CD14-positive monocyte (primary cell): ENCODE data around the gene AQP12B. TPM values are rescaled to one million over a fixed set of nuclear protein-coding genes. Genes with fewer than 3 reads are reported as not detected.
"Not testable (repeated sequence)": the region's sequence is repeated elsewhere in the genome, so short reads cannot be mapped to it uniquely, and the experiment has no call there.

ENCODE experiments used
- DNase-seq, 3 donors: peaks; one replicate each; pipeline ENCODE4 v3.0.0-alpha.2; 2011 to 2022
- H2AFZ ChIP-seq: 2 replicates; pipeline ENCODE4 v1.6.0; 2012; ENCODE audit warnings: mild to moderate bottlenecking, low read depth, low read length, inconsistent platforms; ENCODE audit not compliant: insufficient read depth, poor library complexity, severe bottlenecking
- H3K27ac ChIP-seq, 2 donors: 1 replicate in 1 of 2; 2 replicates in 1 of 2; pipeline ENCODE4 v1.5.1; 2012 to 2013; ENCODE audit warnings: low read length in 2 of 2, control low read depth in 1 of 2, inconsistent platforms in 1 of 2, low read depth in 1 of 2, mild to moderate bottlenecking in 1 of 2
- H3K27me3 ChIP-seq, 2 donors: one replicate each; pipeline versions ENCODE4 v1.6.0 to v1.6.1; 2011 to 2013; ENCODE audit warnings: low read length in 2 of 2; ENCODE audit not compliant: control insufficient read depth in 2 of 2, insufficient read depth in 2 of 2
- H3K36me3 ChIP-seq, 2 donors: replicated peaks in 1 of 2; 1 replicate in 1 of 2; 2 replicates in 1 of 2; pipeline versions ENCODE4 v1.5.1 to v1.6.1; 2012 to 2013; ENCODE audit warnings: low read length in 2 of 2, control low read depth in 1 of 2, inconsistent platforms in 1 of 2, mild to moderate bottlenecking in 1 of 2; ENCODE audit not compliant: insufficient read depth in 2 of 2, control insufficient read depth in 1 of 2
- H3K4me1 ChIP-seq, 2 donors: 1 replicate in 1 of 2; 2 replicates in 1 of 2; pipeline versions ENCODE4 v1.5.1 to v1.6.1; 2012 to 2013; ENCODE audit warnings: low read length in 2 of 2, control low read depth in 1 of 2, inconsistent platforms in 1 of 2, mild to moderate bottlenecking in 1 of 2, moderate library complexity in 1 of 2; ENCODE audit not compliant: insufficient read depth in 2 of 2, control insufficient read depth in 1 of 2
- H3K4me2 ChIP-seq: replicated peaks from 2 replicates; pipeline ENCODE3; 2012; ENCODE audit warnings: low read length, moderate library complexity, mild to moderate bottlenecking; ENCODE audit not compliant: poor library complexity, severe bottlenecking; ENCODE audit errors: extremely low read depth
- H3K4me3 ChIP-seq, 3 experiments: fragments of 200-600 bp in 1 of 3; sonication (generic) in 1 of 3; replicated peaks in 1 of 3; 1 replicate in 2 of 3; 2 replicates in 1 of 3; pipeline ENCODE4 v1.5.1; 2011 to 2013; ENCODE audit warnings: low read length in 3 of 3, mild to moderate bottlenecking in 3 of 3, control low read depth in 2 of 3, low read depth in 2 of 3, inconsistent platforms in 1 of 3, moderate library complexity in 1 of 3
- H3K79me2 ChIP-seq: 2 replicates; pipeline ENCODE4 v1.6.0; 2012; ENCODE audit warnings: mild to moderate bottlenecking, control low read depth, inconsistent platforms, low read length, moderate library complexity; ENCODE audit not compliant: insufficient read depth
- H3K9ac ChIP-seq: 2 replicates; pipeline ENCODE4 v1.6.0; 2017; ENCODE audit warnings: low read length, mild to moderate bottlenecking; ENCODE audit not compliant: insufficient read depth, poor library complexity, severe bottlenecking
- H3K9me3 ChIP-seq, 2 donors: replicated peaks in 1 of 2; 1 replicate in 1 of 2; 2 replicates in 1 of 2; pipeline versions ENCODE4 v1.5.1 to v1.6.1; 2012 to 2013; ENCODE audit warnings: low read length in 2 of 2, control low read depth in 1 of 2; ENCODE audit not compliant: control insufficient read depth in 1 of 2, insufficient read depth in 1 of 2
- H4K20me1 ChIP-seq: 2 replicates; pipeline ENCODE4 v1.6.0; 2012; ENCODE audit warnings: mild to moderate bottlenecking, low read length, control low read depth, moderate library complexity; ENCODE audit not compliant: insufficient read depth
- H3K27ac Mint-ChIP-seq, 7 donors: one replicate each; pipeline ENCODE4 v1.8.0; 2020; ENCODE audit warnings: mild to moderate bottlenecking in 7 of 7, mixed read lengths in 7 of 7, moderate library complexity in 6 of 7, inconsistent platforms in 2 of 7
- H3K27me3 Mint-ChIP-seq, 3 donors: one replicate each; pipeline ENCODE4 v1.8.0; 2021 to 2022; ENCODE audit warnings: low read depth in 3 of 3, mild to moderate bottlenecking in 3 of 3, mixed read lengths in 3 of 3, moderate library complexity in 3 of 3, inconsistent platforms in 1 of 3
- H3K36me3 Mint-ChIP-seq, 2 donors: one replicate each; pipeline ENCODE4 v1.8.0; 2020; ENCODE audit warnings: mixed read lengths in 2 of 2, inconsistent platforms in 1 of 2, mild to moderate bottlenecking in 1 of 2
- H3K4me1 Mint-ChIP-seq: one replicate; pipeline ENCODE4 v1.8.0; 2020; ENCODE audit warnings: mild to moderate bottlenecking, mixed read lengths
- H3K4me3 Mint-ChIP-seq, 2 donors: one replicate each; pipeline ENCODE4 v1.8.0; 2020; ENCODE audit warnings: mild to moderate bottlenecking in 2 of 2, mixed read lengths in 2 of 2, moderate library complexity in 1 of 2
- H3K9me3 Mint-ChIP-seq, 7 donors: one replicate each; pipeline ENCODE4 v1.8.0; 2020 to 2022; ENCODE audit warnings: mixed read lengths in 7 of 7, mild to moderate bottlenecking in 6 of 7, moderate library complexity in 6 of 7, inconsistent platforms in 2 of 7
- CTCF ChIP-seq: fragments of 200-600 bp; IDR thresholded peaks from one replicate; pipeline ENCODE4 v1.8.0; 2022; ENCODE audit warnings: antibody characterized with exemption, mild to moderate bottlenecking
- WGBS: methylation state at CpG from one replicate; pipeline ENCODE4 v1.1.5; 2013; ENCODE audit warnings: missing lambda C conversion rate; ENCODE audit not compliant: insufficient coverage; 5-methylcytosine and 5-hydroxymethylcytosine counted together
- intact Hi-C, 2 donors: fragments of 100-400 bp; cut with micrococcal nuclease; formaldehyde crosslinking; loops; one replicate each; pipeline versions ENCODE4 v1.15.0 to v1.15.1; 2023
- polyA plus RNA-seq, 3 donors: library from polyadenylated mRNA; depleted of rRNA in 1 of 3; unstranded in 2 of 3; stranded (reverse) in 1 of 3; fragments of 300-500 nt in 2 of 3; fragments of >200 nt in 1 of 3; fragmentation: Illumina TruSeq in 2 of 3; gene quantifications; 1 replicate in 2 of 3; 2 replicates in 1 of 3; pipeline ENCODE4 v1.2.3, GENCODE V29; 2012 to 2021

The AQP12B gene
- polyA plus RNA-seq, 3 donors = not detected

DNA sequence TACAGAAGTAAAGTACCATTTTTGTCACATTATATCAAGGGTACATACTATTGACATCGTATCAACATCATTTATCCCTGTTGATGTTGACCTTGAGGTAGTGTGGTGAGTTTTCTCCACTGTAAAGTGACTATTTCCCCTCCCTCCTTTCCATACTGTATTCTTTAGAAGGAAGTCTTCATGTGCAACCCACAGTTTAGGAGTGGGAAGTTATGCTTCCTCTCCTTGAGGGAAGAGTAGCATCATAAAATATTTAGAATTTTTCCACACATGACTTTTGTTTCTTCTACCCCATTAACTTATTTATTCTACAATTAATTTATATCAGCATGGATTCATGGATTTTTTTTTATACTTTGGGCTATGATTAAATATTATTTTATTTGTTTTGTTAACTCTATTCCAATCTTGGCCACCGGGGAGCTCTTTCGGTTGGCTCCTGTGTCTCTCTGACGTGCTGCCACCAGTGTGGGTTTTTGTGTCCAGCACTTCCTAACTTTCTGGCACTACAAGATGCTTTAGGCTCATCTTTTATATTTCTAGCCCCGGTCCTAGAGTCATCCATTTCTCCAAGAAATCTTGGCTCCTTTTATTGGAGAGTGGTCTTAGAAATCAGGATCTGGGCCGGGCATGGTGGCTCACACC, 19.0 kb downstream of the AQP12B start:
- Histone ChIP-seq H3K4me3 (no peak overlapping the region), H3K4me2 (no peak overlapping the region), H3K9me3 (peaks cover 2 to 6% of the 10 kb centered on the region in 2 donors), H3K36me3 (no peaks in the 10 kb centered on the region), H2AFZ (no peak overlapping the region), H3K27me3 (peaks cover 33 to 53% of the 10 kb centered on the region in 2 donors), H3K27ac (no peak overlapping the region), H3K79me2 (no peaks in the 10 kb centered on the region), H4K20me1 (no peaks in the 10 kb centered on the region), H3K9ac (no peak overlapping the region), H3K4me1 (no peaks in the 10 kb centered on the region)
- H3K9me3 Mint-ChIP-seq = peaks cover 0 to 20% (median 9%) of the 10 kb centered on the region in 7 donors
- H3K4me1 Mint-ChIP-seq = no peaks in the 10 kb centered on the region
- H3K36me3 Mint-ChIP-seq = no peaks in the 10 kb centered on the region
- no CpG with 5 or more reads among the region's 6 CpGs for WGBS
- no peak overlapping the region for H3K27ac Mint-ChIP-seq
- intact Hi-C loops = loop anchor here in 1 of 2 donors (10.0 kb wide), 1 partner anchor 59 kb away; no protein-coding TSS in a partner anchor
- DNase-seq = no peak
- H3K4me3 Mint-ChIP-seq = no peak overlapping the region
- peak; percentile 25 for TF ChIP-seq CTCF
- peaks cover 34 to 62% (median 35%) of the 10 kb centered on the region in 3 donors for H3K27me3 Mint-ChIP-seq

DNA sequence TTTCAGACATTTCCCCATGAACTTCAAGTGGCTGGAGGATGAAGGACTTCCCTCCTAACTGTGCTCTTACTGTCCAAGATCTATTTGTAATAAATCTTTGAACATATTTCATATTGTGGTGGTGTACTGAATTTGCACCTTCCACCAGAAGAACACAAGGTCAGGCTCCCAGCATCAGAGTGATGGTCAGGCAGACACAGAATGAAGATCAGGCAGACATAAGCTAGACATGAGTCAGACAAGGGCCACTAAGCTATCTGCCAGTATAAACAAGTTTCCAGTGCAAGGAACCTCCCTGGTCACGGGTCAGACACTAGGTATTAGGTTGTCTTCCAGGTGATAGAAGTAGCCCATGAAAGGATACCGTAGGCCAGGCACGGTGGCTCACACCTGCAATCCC, 20.0 kb downstream of the AQP12B start:
- Mint-ChIP-seq H3K4me3 (no peak overlapping the region), H3K27me3 (peaks cover 33 to 60% (median 33%) of the 10 kb centered on the region in 3 donors), H3K9me3 (peaks cover 0 to 20% (median 9%) of the 10 kb centered on the region in 7 donors), H3K27ac (no peak overlapping the region), H3K36me3 (no peaks in the 10 kb centered on the region), H3K4me1 (no peaks in the 10 kb centered on the region)
- Histone ChIP-seq H3K4me3 (no peak overlapping the region), H3K79me2 (no peaks in the 10 kb centered on the region), H3K9ac (no peak overlapping the region), H3K27me3 (peaks cover 29 to 48% of the 10 kb centered on the region in 2 donors), H4K20me1 (no peaks in the 10 kb centered on the region), H2AFZ (no peak overlapping the region), H3K4me1 (no peaks in the 10 kb centered on the region), H3K9me3 (peaks cover 2 to 6% of the 10 kb centered on the region in 2 donors), H3K27ac (no peak overlapping the region), H3K4me2 (no peak overlapping the region), H3K36me3 (no peaks in the 10 kb centered on the region)
- no peak for DNase-seq
- no peak for TF ChIP-seq CTCF
- WGBS = 93% methylated on average over 3 of the region's 3 CpGs
- intact Hi-C loops = loop anchor here in 1 of 2 donors (10.0 kb wide), 1 partner anchor 58 kb away; no protein-coding TSS in a partner anchor

DNA sequence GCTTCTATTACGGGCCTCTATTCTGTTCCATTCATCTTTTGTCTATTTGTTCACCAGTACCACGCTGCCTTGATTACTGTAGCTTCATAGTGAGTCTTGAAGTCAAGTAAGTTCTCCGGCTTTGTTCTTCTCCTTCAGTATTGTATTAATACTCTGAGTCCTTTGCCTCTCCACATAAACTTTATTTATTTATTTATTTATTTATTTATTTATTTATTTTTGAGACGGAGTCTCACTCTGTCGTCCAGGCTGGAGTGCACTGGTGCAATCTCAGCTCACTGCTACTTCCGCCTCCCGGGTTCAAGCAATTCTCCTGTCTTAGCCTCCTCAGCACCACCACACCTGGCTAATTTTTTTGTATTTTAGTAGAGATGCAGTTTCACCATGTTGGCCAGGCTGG, 22.8 kb downstream of the AQP12B start:
- not testable (repeated sequence) for H3K27ac Mint-ChIP-seq, H3K4me2 ChIP-seq, H3K4me3 ChIP-seq, H3K9ac ChIP-seq, H3K36me3 ChIP-seq, H4K20me1 ChIP-seq, H2AFZ ChIP-seq, H3K27ac ChIP-seq, DNase-seq, H3K36me3 Mint-ChIP-seq, H3K9me3 ChIP-seq, H3K79me2 ChIP-seq
- Histone ChIP-seq H3K4me1 (peaks cover 15 to 17% of the 10 kb centered on the region in 2 donors), H3K27me3 (peaks cover 16 to 24% of the 10 kb centered on the region in 2 donors)
- Mint-ChIP-seq H3K27me3 (peaks cover 30 to 49% (median 33%) of the 10 kb centered on the region in 3 donors), H3K9me3 (peaks cover 0 to 17% (median 9%) of the 10 kb centered on the region in 7 donors), H3K4me3 (peak overlapping the region in 1 of 2 donors; percentile 21), H3K4me1 (peaks cover 19% of the 10 kb centered on the region)
- WGBS = no CpG with 5 or more reads among the region's 7 CpGs
- intact Hi-C loops = loop anchor here in 1 of 2 donors (10.0 kb wide), 1 partner anchor 55 kb away; no protein-coding TSS in a partner anchor
